GM18858 (cell line): ENCODE results near the gene HOXA4.

Experiments used
- ATAC-seq: cut with Tn5 transposase; IDR thresholded peaks from one replicate; pipeline ENCODE4 v1.9.1; 2021; ENCODE audit not compliant: unreplicated experiment

The HOXA4 gene

GRCh38 chr7:27117887-27118491 is 12.6 kb downstream of the HOXA4 start:
- no peak for ATAC-seq

- no peak for ATAC-seq
Observed at GRCh38 chr7:27116962-27117886, 13.3 kb downstream of the HOXA4 start.

- no peak for ATAC-seq
Observed at GRCh38 chr7:27116031-27116961, 14.3 kb downstream of the HOXA4 start.

- ATAC-seq, result no peak
Observed at GRCh38 chr7:27115221-27116026, 15.1 kb downstream of the HOXA4 start.

GRCh38 chr7:27114881-27115220 is 15.7 kb downstream of the HOXA4 start:
- no peak for ATAC-seq

GRCh38 chr7:27113991-27114769 is 16.4 kb downstream of the HOXA4 start:
- ATAC-seq, result no peak

GRCh38 chr7:27112955-27113949 is 17.3 kb downstream of the HOXA4 start:
- no peak for ATAC-seq

- no peak for ATAC-seq
Observed at GRCh38 chr7:27112361-27112760, 18.2 kb downstream of the HOXA4 start.

GRCh38 chr7:27111751-27112277 is 18.7 kb downstream of the HOXA4 start:
- ATAC-seq, result no peak

- ATAC-seq, result no peak
Observed at GRCh38 chr7:27111042-27111750, 19.4 kb downstream of the HOXA4 start.

- ATAC-seq, result no peak
Observed at GRCh38 chr7:27110186-27111031, 20.1 kb downstream of the HOXA4 start.

- no peak for ATAC-seq
Observed at GRCh38 chr7:27109466-27110185, 20.9 kb downstream of the HOXA4 start.

GRCh38 chr7:27108390-27109127 is 22.0 kb downstream of the HOXA4 start:
- ATAC-seq, result no peak

- no peak for ATAC-seq
Observed at GRCh38 chr7:27107391-27108381, 22.9 kb downstream of the HOXA4 start.
